Stimulated activated CD4-positive, alpha-beta T cell treated with anti-CD3 and anti-CD28 coated beads, Interleukin-1b, Interleukin-23, amount 100 ng/mL, for 1 hour (primary cell): ENCODE measurements around the gene MMRN2.
"Not testable (repeated sequence)": the region's sequence is repeated elsewhere in the genome, so short reads cannot be mapped to it uniquely, and the experiment has no call there.

Experiments used
- DNase-seq, 2 donors: peaks; one replicate each; pipeline ENCODE4 v3.0.0-alpha.2; 2020; ENCODE audit warnings: low read depth in 2 of 2

MMRN2 gene

GRCh38 chr10:86956195-86956847, 1.1 kb downstream of the MMRN2 start:
- DNase-seq, result no peak

- DNase-seq, result no peak
These were observed 1.8 kb downstream of the MMRN2 start for GRCh38 chr10:86955501-86956194.

- no peak for DNase-seq
These were observed 2.5 kb downstream of the MMRN2 start for GRCh38 chr10:86954681-86955500.

GRCh38 chr10:86953747-86954680, 3.4 kb downstream of the MMRN2 start:
- no peak for DNase-seq

GRCh38 chr10:86952697-86953096, 4.7 kb downstream of the MMRN2 start:
- DNase-seq, result not testable (repeated sequence)

GRCh38 chr10:86952106-86952505, 5.3 kb downstream of the MMRN2 start:
- no peak for DNase-seq

- DNase-seq, result no peak
These were observed 6.1 kb downstream of the MMRN2 start for GRCh38 chr10:86951184-86951761.

- DNase-seq, result no peak
These were observed 7.1 kb downstream of the MMRN2 start for GRCh38 chr10:86950349-86950748.

GRCh38 chr10:86947806-86948205, 9.6 kb downstream of the MMRN2 start:
- DNase-seq, result not testable (repeated sequence)

GRCh38 chr10:86946213-86947155, 10.9 kb downstream of the MMRN2 start:
- no peak for DNase-seq

- no peak for DNase-seq
These were observed 11.8 kb downstream of the MMRN2 start for GRCh38 chr10:86945361-86946212.

- no peak for DNase-seq
These were observed 12.5 kb downstream of the MMRN2 start for GRCh38 chr10:86944907-86945306.

- no peak for DNase-seq
These were observed 12.9 kb downstream of the MMRN2 start for GRCh38 chr10:86944471-86944870.

GRCh38 chr10:86944031-86944419, 13.4 kb downstream of the MMRN2 start:
- no peak for DNase-seq

GRCh38 chr10:86943316-86944030, 13.9 kb downstream of the MMRN2 start:
- no peak for DNase-seq

- no peak for DNase-seq
These were observed 14.7 kb downstream of the MMRN2 start for GRCh38 chr10:86942441-86943315.

- no peak for DNase-seq
These were observed 15.4 kb downstream of the MMRN2 start for GRCh38 chr10:86941991-86942421.
